HCT116 (cell line): ENCODE measurements around the gene PRKG1. TPM values are rescaled to one million over a fixed set of nuclear protein-coding genes. Genes with fewer than 3 reads are reported as not detected.

Experiments used
- ATAC-seq: fragments of 200-7000 bp; cut with Tn5 transposase; 2 replicates; pipeline ENCODE4 v1.9.1; 2020; ENCODE audit warnings: mild to moderate bottlenecking, moderate library complexity
- BruUV-seq: library from RNA; stranded (reverse); fragments of 400-500 nt; replicated peaks from 2 replicates; lab custom pipeline; 2021; lab: Mats Ljungman, UMichigan
- CTCF ChIA-PET: fragments of 300-600 bp; sonication (Branson Sonifier 250); formaldehyde crosslinking; loops from one replicate; lab custom pipeline; 2021; ENCODE audit warnings: antibody characterized with exemption; lab: Charles Lee
- POLR2A ChIA-PET: fragments of 300-600, 350-600 bp; sonication (Branson Sonifier 250); formaldehyde crosslinking; loops from one replicate; lab custom pipeline; 2021; ENCODE audit warnings: antibody characterized with exemption; lab: Charles Lee
- RAD21 ChIA-PET, 2 experiments: fragments of 300-600 bp; sonication (Branson Sonifier 250); formaldehyde crosslinking; loops; one replicate each; lab custom pipeline; 2023; ENCODE audit warnings: low total read pairs in 2 of 2; ENCODE audit not compliant: uncharacterized antibody in 2 of 2, unreplicated experiment in 2 of 2, low non-redundant PET in 1 of 2; lab: Charles Lee
- DNase-seq: peaks from one replicate; pipeline ENCODE4 v3.0.0-alpha.2; 2010; ENCODE audit warnings: low read depth, low spot score
- H2AFZ ChIP-seq: fragments of 200-600 bp; shearing (Covaris generic), sonication (generic); 2 replicates; pipeline ENCODE4 v1.6.1; 2017; ENCODE audit warnings: low read depth, mixed run types, mixed read lengths, antibody characterized with exemption, low read length; ENCODE audit not compliant: poor library complexity, severe bottlenecking
- H3K27ac ChIP-seq: 2 replicates; pipeline ENCODE4 v1.5.1; 2012; ENCODE audit warnings: low read depth, low read length
- H3K27me3 ChIP-seq: fragments of 200-600 bp; sonication (generic); 2 replicates; pipeline ENCODE4 v1.6.1; 2016; ENCODE audit warnings: mixed run types, low read length, mixed read lengths; ENCODE audit not compliant: insufficient read depth
- H3K36me3 ChIP-seq, 2 experiments: fragments of 200-500 bp in 1 of 2; fragments of 200-600 bp in 1 of 2; sonication (Bioruptor generic) in 1 of 2; sonication (generic) in 1 of 2; 2 replicates each; pipeline versions ENCODE4 v1.5.1 to v1.6.1; 2014 to 2016; ENCODE audit warnings: low read length in 2 of 2, inconsistent platforms in 1 of 2, mixed read lengths in 1 of 2, mixed run types in 1 of 2; ENCODE audit not compliant: insufficient read depth in 2 of 2, control insufficient read depth in 1 of 2
- H3K4me1 ChIP-seq, 2 experiments: fragments of 200-600 bp in 1 of 2; sonication (generic) in 1 of 2; 2 replicates each; pipeline versions ENCODE4 v1.5.1 to v1.6.1; 2012 to 2017; ENCODE audit warnings: low read length in 2 of 2, inconsistent platforms in 1 of 2, mild to moderate bottlenecking in 1 of 2, mixed read lengths in 1 of 2, mixed run types in 1 of 2, moderate library complexity in 1 of 2; ENCODE audit not compliant: insufficient read depth in 2 of 2, control insufficient read depth in 1 of 2
- H3K4me2 ChIP-seq: fragments of 200-600 bp; sonication (generic); 2 replicates; pipeline ENCODE4 v1.6.1; 2017; ENCODE audit warnings: mixed run types, low read length, mixed read lengths
- H3K4me3 ChIP-seq, 2 experiments: fragments of 200-600 bp in 1 of 2; sonication (generic) in 1 of 2; replicated peaks in 1 of 2; 2 replicates each; pipeline ENCODE4 v1.5.1; 2011 to 2016; ENCODE audit warnings: low read length in 2 of 2, control low read depth in 1 of 2, low read depth in 1 of 2, mild to moderate bottlenecking in 1 of 2, mixed read lengths in 1 of 2, mixed run types in 1 of 2
- H3K79me2 ChIP-seq: fragments of 200-600 bp; sonication (generic); 2 replicates; pipeline ENCODE4 v1.6.1; 2017; ENCODE audit warnings: mild to moderate bottlenecking, mixed run types, low read length, moderate library complexity, mixed read lengths; ENCODE audit not compliant: insufficient read depth
- H3K9ac ChIP-seq: fragments of 200-600 bp; sonication (generic); 2 replicates; pipeline ENCODE4 v1.6.1; 2016; ENCODE audit warnings: low read length, mixed read lengths
- H3K9me2 ChIP-seq: fragments of 200-600 bp; sonication (generic), shearing (Covaris generic); 2 replicates; pipeline ENCODE4 v1.6.1; 2017; ENCODE audit warnings: mixed run types, mild to moderate bottlenecking, moderate library complexity; ENCODE audit not compliant: insufficient read depth
- H3K9me3 ChIP-seq, 2 experiments: fragments of 200-500 bp in 1 of 2; fragments of 200-600 bp in 1 of 2; sonication (Bioruptor generic) in 1 of 2; sonication (generic) in 1 of 2; 2 replicates each; pipeline ENCODE4 v1.6.1; 2014 to 2017; ENCODE audit warnings: low read length in 2 of 2, mixed read lengths in 2 of 2, inconsistent platforms in 1 of 2, low read depth in 1 of 2, mild to moderate bottlenecking in 1 of 2, mixed run types in 1 of 2, moderate library complexity in 1 of 2; ENCODE audit not compliant: control insufficient read depth in 1 of 2, insufficient read depth in 1 of 2
- H4K20me1 ChIP-seq: fragments of 200-600 bp; sonication (generic), shearing (Covaris generic); 2 replicates; pipeline ENCODE4 v1.6.1; 2017; ENCODE audit warnings: mixed run types, mild to moderate bottlenecking, moderate library complexity; ENCODE audit not compliant: insufficient read depth
- CEBPB ChIP-seq: IDR thresholded peaks from 2 replicates; pipeline ENCODE4 v1.6.1; 2012; ENCODE audit warnings: low read depth
- EGR1 ChIP-seq: IDR thresholded peaks from 2 replicates; pipeline ENCODE4 v1.6.1; 2012; ENCODE audit warnings: low read depth
- ELF1 ChIP-seq: IDR thresholded peaks from 2 replicates; pipeline ENCODE4 v1.6.1; 2012; ENCODE audit warnings: low read depth, borderline replicate concordance
- EZH2 ChIP-seq: fragments of 200-600 bp; sonication (generic); IDR thresholded peaks from 2 replicates; pipeline ENCODE4 v1.6.1; 2017; ENCODE audit warnings: antibody characterized with exemption, mixed run types
- POLR2A ChIP-seq: IDR thresholded peaks from 2 replicates; pipeline ENCODE4 v1.7.0; 2011; ENCODE audit warnings: borderline replicate concordance; ENCODE audit not compliant: insufficient read depth, insufficient read length; ENCODE audit errors: extremely low read depth
- POLR2AphosphoS5 ChIP-seq: IDR thresholded peaks from 2 replicates; pipeline ENCODE4 v1.6.1; 2011; ENCODE audit warnings: mild to moderate bottlenecking, low read depth, low read length, moderate library complexity
- SIN3A ChIP-seq: IDR thresholded peaks from 2 replicates; pipeline ENCODE4 v1.6.1; 2012; ENCODE audit warnings: low read depth
- TCF7L2 ChIP-seq: IDR thresholded peaks from 2 replicates; pipeline ENCODE4 v1.7.0; 2011; ENCODE audit warnings: borderline replicate concordance, inconsistent platforms; ENCODE audit not compliant: insufficient read depth, insufficient read length; ENCODE audit errors: extremely low read depth
- YY1 ChIP-seq: IDR thresholded peaks from 2 replicates; pipeline ENCODE4 v1.6.1; 2011; ENCODE audit warnings: low read length, low read depth, moderate library complexity, mild to moderate bottlenecking; ENCODE audit not compliant: insufficient replicate concordance; ENCODE audit errors: extremely low read depth
- ZFX ChIP-seq: fragments of 450-650 bp; IDR thresholded peaks from 2 replicates; pipeline ENCODE4 v1.6.1; 2017
- ZNF274 ChIP-seq: fragments of 200-500 bp; sonication (Bioruptor generic); IDR thresholded peaks from 2 replicates; pipeline ENCODE4 v1.6.1; 2014; ENCODE audit warnings: mild to moderate bottlenecking, low read depth, low read length, inconsistent platforms
- intact Hi-C: fragments of 100-400 bp; cut with micrococcal nuclease; formaldehyde crosslinking; loops from 2 replicates; pipeline ENCODE4 v1.10.0; 2022
- total RNA-seq: library from RNA; stranded (reverse); gene quantifications from one replicate; pipeline ENCODE4 v1.2.1, GENCODE V29; 2021; ENCODE audit not compliant: unreplicated experiment
- TF ChIP-seq, protein P1 (sequence below): IDR thresholded peaks from 2 replicates; pipeline ENCODE4 v1.6.1; 2011; ENCODE audit warnings: mild to moderate bottlenecking, low read length, moderate library complexity; ENCODE audit not compliant: insufficient replicate concordance; ENCODE audit errors: extremely low read depth
- TF ChIP-seq, protein P2 (sequence below): IDR thresholded peaks from 2 replicates; pipeline ENCODE4 v1.6.1; 2012
- TF ChIP-seq, protein P3 (sequence below), 3 experiments: fragments of 200-600 bp in 1 of 3; sonication (generic) in 1 of 3; IDR thresholded peaks in 2 of 3; conservative IDR thresholded peaks in 1 of 3; 2 replicates each; pipeline ENCODE4 v1.5.1; 2012 to 2017; ENCODE audit warnings: low read depth in 2 of 3, low read length in 2 of 3, antibody characterized with exemption in 1 of 3, borderline replicate concordance in 1 of 3, control low read depth in 1 of 3, mild to moderate bottlenecking in 1 of 3, mixed read lengths in 1 of 3, mixed run types in 1 of 3, moderate library complexity in 1 of 3; ENCODE audit not compliant: insufficient read depth in 1 of 3

The PRKG1 gene
- total RNA-seq, 1 experiment from 2014 or later: 1.4 TPM

DNA sequence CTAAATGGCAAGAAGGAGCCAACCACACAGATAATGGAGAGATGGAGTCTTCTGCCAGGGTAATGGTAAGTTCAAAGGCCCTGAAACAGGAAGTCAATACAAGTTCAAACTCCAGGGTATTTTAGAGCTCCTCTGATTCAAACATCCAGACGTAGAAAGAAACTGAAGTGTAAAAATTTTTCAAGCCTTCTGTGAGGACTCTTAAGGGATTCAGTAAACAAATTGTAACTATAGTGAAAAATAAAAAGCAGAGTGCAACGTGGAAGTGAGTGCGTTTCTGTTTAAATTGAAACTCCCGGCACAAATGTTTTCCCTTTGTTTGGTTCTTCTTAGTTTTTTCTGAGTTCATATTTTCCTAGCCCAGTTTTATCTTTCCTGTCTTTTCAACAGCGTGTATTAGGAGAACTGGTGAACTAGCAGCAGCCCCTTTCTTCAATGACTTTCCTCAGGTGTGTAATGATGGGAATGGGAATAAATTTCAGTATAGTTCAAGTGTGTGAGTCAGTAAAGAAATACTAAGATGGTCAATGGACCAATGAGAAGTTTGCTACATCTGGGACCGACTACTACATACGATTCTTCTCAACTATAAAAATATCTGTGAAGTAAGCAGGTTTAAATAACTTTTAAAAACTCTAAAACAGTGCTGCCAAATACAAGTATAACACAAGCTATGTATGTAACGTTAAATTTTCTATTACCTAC, 326.3 kb downstream of the PRKG1 start:
- no peak overlapping the region for H3K27ac ChIP-seq
- H2AFZ ChIP-seq: no peak overlapping the region
- RAD21 ChIA-PET: no interaction called here
- TF ChIP-seq ELF1: no peak
- no peak for TF ChIP-seq TCF7L2
- TF ChIP-seq, protein P1, sequence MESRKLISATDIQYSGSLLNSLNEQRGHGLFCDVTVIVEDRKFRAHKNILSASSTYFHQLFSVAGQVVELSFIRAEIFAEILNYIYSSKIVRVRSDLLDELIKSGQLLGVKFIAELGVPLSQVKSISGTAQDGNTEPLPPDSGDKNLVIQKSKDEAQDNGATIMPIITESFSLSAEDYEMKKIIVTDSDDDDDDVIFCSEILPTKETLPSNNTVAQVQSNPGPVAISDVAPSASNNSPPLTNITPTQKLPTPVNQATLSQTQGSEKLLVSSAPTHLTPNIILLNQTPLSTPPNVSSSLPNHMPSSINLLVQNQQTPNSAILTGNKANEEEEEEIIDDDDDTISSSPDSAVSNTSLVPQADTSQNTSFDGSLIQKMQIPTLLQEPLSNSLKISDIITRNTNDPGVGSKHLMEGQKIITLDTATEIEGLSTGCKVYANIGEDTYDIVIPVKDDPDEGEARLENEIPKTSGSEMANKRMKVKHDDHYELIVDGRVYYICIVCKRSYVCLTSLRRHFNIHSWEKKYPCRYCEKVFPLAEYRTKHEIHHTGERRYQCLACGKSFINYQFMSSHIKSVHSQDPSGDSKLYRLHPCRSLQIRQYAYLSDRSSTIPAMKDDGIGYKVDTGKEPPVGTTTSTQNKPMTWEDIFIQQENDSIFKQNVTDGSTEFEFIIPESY: no peak
- TF ChIP-seq POLR2A: no peak
- TF ChIP-seq, protein P2, sequence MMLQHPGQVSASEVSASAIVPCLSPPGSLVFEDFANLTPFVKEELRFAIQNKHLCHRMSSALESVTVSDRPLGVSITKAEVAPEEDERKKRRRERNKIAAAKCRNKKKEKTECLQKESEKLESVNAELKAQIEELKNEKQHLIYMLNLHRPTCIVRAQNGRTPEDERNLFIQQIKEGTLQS: no peak
- no peak for TF ChIP-seq ZFX
- no peak for TF ChIP-seq SIN3A
- TF ChIP-seq, protein P3, sequence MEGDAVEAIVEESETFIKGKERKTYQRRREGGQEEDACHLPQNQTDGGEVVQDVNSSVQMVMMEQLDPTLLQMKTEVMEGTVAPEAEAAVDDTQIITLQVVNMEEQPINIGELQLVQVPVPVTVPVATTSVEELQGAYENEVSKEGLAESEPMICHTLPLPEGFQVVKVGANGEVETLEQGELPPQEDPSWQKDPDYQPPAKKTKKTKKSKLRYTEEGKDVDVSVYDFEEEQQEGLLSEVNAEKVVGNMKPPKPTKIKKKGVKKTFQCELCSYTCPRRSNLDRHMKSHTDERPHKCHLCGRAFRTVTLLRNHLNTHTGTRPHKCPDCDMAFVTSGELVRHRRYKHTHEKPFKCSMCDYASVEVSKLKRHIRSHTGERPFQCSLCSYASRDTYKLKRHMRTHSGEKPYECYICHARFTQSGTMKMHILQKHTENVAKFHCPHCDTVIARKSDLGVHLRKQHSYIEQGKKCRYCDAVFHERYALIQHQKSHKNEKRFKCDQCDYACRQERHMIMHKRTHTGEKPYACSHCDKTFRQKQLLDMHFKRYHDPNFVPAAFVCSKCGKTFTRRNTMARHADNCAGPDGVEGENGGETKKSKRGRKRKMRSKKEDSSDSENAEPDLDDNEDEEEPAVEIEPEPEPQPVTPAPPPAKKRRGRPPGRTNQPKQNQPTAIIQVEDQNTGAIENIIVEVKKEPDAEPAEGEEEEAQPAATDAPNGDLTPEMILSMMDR (IDR thresholded peaks at IDR 0.05 in 2 of 3, conservative IDR thresholded peaks at IDR 0.05 in 1 of 3; ENCODE audit: borderline replicate concordance in 1 of 3, insufficient read depth in 1 of 3, low read depth in 2 of 3, low read length in 2 of 3): no peak
- no peak for TF ChIP-seq POLR2AphosphoS5
- no peak for TF ChIP-seq CEBPB
- TF ChIP-seq EZH2: no peak
- no peak for TF ChIP-seq ZNF274
- TF ChIP-seq YY1: no peak
- no peak for TF ChIP-seq EGR1
- no peaks in the 10 kb centered on the region for H4K20me1 ChIP-seq
- CTCF ChIA-PET: no interaction called here
- ATAC-seq: no peak
- no peaks in the 10 kb centered on the region for H3K9me3 ChIP-seq
- H3K79me2 ChIP-seq: no peaks in the 10 kb centered on the region
- intact Hi-C loops: no loop called here
- POLR2A ChIA-PET: no interaction called here
- no peak overlapping the region for H3K4me2 ChIP-seq
- BruUV-seq: no TSS peak
- H3K9me2 ChIP-seq: no peaks in the 10 kb centered on the region
- H3K4me3 ChIP-seq: no peak overlapping the region
- no peaks in the 10 kb centered on the region for H3K36me3 ChIP-seq
- DNase-seq: no peak
- no peak overlapping the region for H3K9ac ChIP-seq
- no peaks in the 10 kb centered on the region for H3K4me1 ChIP-seq
- peaks cover 4% of the 10 kb centered on the region; the same call in 1 of the 2 replicates for H3K27me3 ChIP-seq
